HAP-1 (cell line): Measurements from ENCODE around the gene KBTBD4.

Source experiments
- DNase-seq, 2 experiments: peaks; one replicate each; pipeline ENCODE4 v3.0.0-alpha.2; 2016 to 2020; ENCODE audit warnings: low spot score in 2 of 2
- H3K27me3 ChIP-seq: fragments of 250-450 bp; sonication (Bioruptor Pico); 2 replicates; pipeline ENCODE4 v1.5.1; 2020; ENCODE audit warnings: low read depth, mild to moderate bottlenecking, moderate library complexity
- H3K36me3 ChIP-seq: fragments of 250-450 bp; sonication (Bioruptor Pico); replicated peaks from 2 replicates; pipeline ENCODE4 v1.5.1; 2020; ENCODE audit warnings: mild to moderate bottlenecking
- H3K4me1 ChIP-seq: fragments of 250-450 bp; sonication (Bioruptor Pico); 2 replicates; pipeline ENCODE4 v1.5.1; 2020; ENCODE audit warnings: mild to moderate bottlenecking
- H3K4me3 ChIP-seq: fragments of 250-450 bp; sonication (Bioruptor Pico); 2 replicates; pipeline ENCODE4 v1.5.1; 2020; ENCODE audit warnings: mild to moderate bottlenecking, moderate library complexity
- H3K9me3 ChIP-seq: fragments of 250-450 bp; sonication (Bioruptor Pico); 2 replicates; pipeline ENCODE4 v1.5.1; 2020; ENCODE audit warnings: mild to moderate bottlenecking, moderate library complexity
- in situ Hi-C: fragments of 300-500 bp; cut with MboI; formaldehyde crosslinking; loops from 3 replicates; pipeline ENCODE4 v1.14.3; 2020; ENCODE audit warnings: low sequenced_read_pairs, inconsistent platforms, mixed read lengths

The KBTBD4 gene

DNA sequence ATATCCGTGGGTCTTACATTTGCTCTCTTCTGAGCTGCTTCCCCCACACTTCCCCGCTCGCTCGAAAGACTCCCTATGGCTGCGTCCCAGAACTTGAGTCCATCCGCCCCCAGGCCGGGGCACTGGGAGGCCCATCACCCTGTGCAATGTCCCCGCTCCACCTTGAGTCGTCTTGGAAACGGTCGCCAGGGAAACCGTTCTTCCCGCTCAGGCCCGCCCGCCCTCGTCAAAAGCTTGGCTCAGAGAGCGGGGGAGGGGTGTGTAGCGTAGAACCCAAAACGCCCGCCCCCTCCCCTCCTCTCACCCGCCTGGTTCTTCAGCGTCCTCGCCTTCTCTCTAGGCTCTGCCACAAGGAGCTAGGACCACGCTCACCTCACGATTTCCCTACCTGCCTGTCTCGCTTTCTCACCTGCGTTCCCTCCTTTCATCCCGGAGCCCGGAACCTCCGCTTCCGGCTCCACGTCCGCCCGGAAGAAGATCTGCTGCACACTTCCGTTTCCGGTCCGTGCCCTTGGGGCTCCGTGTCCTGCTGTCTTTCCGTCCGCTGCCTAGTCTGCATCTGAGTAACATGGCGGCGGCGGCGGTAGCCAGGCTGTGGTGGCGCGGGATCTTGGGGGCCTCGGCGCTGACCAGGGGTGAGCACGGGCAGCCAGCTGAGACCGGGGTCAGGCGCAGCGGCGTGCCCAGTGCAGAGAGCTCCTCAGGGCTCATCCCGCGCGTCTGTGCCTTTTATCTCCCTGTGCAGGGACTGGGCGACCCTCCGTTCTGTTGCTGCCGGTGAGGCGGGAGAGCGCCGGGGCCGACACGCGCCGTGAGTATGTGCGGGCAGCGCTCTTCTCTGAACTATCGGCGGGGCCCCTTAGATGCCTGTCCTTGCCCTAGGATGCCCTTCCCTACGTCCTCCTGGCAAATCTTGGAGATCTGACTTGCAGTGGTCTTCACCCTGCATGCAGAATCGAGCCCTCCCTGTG is at the start of gene KBTBD4, which contains the start of gene NDUFS3:
Gene KBTBD4 (minus strand): TSS at position 447 of the 971 bp plus-strand sequence. CDS start 19 bp downstream, at position 428.
Gene NDUFS3 (plus strand): TSS at position 551 of the 971 bp plus-strand sequence. CDS start 18 bp downstream, at position 569.
- peaks cover 60% of the 10 kb centered on the region for H3K36me3 ChIP-seq
- in situ Hi-C loops = no loop called here
- DNase-seq = peak; percentile 84 to 94
- H3K4me1 ChIP-seq = no peaks in the 10 kb centered on the region; the same call in 1 of the 2 replicates
- no peaks in the 10 kb centered on the region for H3K9me3 ChIP-seq
- H3K4me3 ChIP-seq = peak within 1 kb of the TSS; percentile 97
- H3K27me3 ChIP-seq = no peaks in the 10 kb centered on the region

DNA sequence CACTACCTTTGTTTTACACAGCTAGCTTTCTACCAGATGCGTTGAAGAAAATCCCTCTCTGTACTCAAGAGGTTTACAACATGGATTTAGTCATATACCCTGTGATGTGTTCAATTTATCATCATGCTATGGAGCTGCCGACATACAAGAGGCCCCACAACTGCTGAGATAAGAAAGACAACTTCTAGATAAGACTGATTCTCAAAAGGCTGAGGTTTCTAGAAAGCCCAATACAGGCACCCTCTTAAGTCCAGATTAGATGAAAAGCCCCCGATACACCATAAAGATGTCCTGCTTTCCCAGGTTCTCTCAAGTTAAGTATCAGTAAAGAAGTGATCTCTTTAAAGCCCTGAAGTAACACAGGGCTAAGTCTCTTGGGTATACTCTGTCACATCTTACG is 49.3 kb upstream of the KBTBD4 start:
- H3K4me3 ChIP-seq = no peak overlapping the region
- no peaks in the 10 kb centered on the region for H3K27me3 ChIP-seq
- no peak for DNase-seq
- in situ Hi-C loops = loop anchor here (25.0 kb wide), 1 partner anchor 484 kb away; no protein-coding TSS in a partner anchor
- H3K36me3 ChIP-seq = peaks cover 67% of the 10 kb centered on the region
- H3K9me3 ChIP-seq = no peaks in the 10 kb centered on the region
- no peaks in the 10 kb centered on the region for H3K4me1 ChIP-seq

DNA sequence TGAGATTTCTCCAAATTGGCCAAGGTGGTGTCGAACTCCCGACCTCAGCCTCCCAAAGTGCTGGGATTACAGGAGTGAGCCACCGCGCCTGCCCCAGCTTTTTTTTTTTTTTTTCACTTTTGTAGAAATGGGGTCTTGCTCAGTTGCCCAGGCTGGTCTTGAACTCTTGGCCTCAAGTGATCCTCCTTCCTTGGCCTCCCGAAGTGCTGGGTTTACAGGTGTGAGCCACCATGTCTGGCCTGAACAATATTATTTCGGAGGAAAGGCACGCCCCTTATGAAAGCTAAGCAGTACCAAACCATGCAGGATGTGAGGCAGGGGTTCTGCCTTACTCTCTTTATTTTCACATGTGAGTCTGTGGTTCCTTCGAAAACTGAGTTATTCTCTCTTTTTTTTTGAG is 47.5 kb upstream of the KBTBD4 start:
- in situ Hi-C loops = loop anchor here (25.0 kb wide), 1 partner anchor 486 kb away; no protein-coding TSS in a partner anchor
- H3K4me3 ChIP-seq = no peak overlapping the region
- H3K27me3 ChIP-seq = no peaks in the 10 kb centered on the region
- peaks cover 74% of the 10 kb centered on the region for H3K36me3 ChIP-seq
- no peaks in the 10 kb centered on the region for H3K9me3 ChIP-seq
- no peak for DNase-seq
- no peaks in the 10 kb centered on the region for H3K4me1 ChIP-seq

DNA sequence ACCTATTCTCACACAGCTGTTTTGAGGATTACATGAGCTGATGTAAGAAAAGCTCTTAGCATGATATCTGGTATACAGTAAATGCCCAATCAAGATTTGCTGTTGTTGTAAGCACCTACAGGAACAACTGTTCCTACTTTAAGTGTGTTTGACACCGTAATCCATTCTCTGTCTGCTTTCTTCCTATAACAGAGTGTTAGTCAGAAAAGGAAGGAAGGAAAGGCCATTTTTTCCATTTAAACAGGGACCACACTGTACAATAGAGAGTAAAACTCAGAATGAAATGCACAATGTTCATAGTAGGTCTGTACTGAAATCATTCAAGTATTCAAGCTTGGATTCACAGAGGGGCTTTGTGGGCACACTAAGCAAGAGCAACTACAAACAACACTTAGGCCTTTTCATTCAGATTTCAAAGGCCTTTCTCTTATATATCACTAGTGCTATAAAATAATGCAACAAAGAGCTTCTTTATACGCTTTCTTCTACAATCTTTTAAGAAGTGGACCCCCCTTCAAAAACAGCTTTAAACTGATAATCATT is 42.1 kb upstream of the KBTBD4 start:
- in situ Hi-C loops = no loop called here
- Histone ChIP-seq H3K36me3 (peaks cover 73% of the 10 kb centered on the region), H3K4me3 (no peak overlapping the region), H3K9me3 (no peaks in the 10 kb centered on the region), H3K27me3 (no peaks in the 10 kb centered on the region), H3K4me1 (no peaks in the 10 kb centered on the region)
- no peak for DNase-seq

- Histone ChIP-seq H3K36me3 (peaks cover 45% of the 10 kb centered on the region), H3K27me3 (no peaks in the 10 kb centered on the region), H3K9me3 (no peaks in the 10 kb centered on the region), H3K4me1 (no peaks in the 10 kb centered on the region), H3K4me3 (no peak overlapping the region)
- in situ Hi-C loops = no loop called here
- no peak for DNase-seq
Measured at GRCh38 chr11:47617417-47617809, 38.6 kb upstream of the KBTBD4 start.

DNA sequence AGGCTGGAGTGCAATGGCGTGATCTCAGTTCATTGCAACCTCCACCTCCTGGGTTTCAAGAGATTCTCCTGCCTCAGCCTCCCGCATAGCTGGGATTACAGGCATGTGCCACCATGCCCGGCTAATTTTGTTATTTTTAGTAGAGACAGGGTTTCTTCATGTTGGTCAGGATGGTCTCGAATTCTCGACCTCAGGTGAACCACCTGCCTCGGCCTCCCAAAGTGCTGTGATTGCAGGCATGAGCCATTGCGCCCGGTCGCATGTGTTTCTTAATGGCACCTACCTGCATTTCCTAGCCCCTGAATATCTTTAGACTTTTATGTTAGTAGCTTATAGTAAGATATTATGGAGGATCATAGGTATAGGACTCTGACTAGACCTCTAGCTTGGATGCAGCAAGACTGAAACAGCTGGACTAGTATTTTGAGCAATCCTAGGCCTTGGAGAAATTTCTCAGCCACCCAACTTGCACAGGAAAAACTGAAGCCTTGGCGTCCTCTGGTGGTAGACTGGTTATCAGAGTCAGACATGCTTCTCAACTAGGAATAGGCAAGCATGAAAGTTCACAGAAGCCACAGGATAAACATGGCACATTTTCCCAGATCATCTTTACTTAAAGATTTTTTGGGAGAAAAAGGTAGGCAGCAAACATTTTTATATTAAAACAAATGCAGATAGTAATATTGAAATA is 38.1 kb upstream of the KBTBD4 start:
- no peaks in the 10 kb centered on the region for H3K4me1 ChIP-seq
- H3K27me3 ChIP-seq = no peaks in the 10 kb centered on the region
- no peak overlapping the region for H3K4me3 ChIP-seq
- in situ Hi-C loops = no loop called here
- peaks cover 39% of the 10 kb centered on the region for H3K36me3 ChIP-seq
- DNase-seq = peak; percentile 21 to 47
- H3K9me3 ChIP-seq = no peaks in the 10 kb centered on the region

DNA sequence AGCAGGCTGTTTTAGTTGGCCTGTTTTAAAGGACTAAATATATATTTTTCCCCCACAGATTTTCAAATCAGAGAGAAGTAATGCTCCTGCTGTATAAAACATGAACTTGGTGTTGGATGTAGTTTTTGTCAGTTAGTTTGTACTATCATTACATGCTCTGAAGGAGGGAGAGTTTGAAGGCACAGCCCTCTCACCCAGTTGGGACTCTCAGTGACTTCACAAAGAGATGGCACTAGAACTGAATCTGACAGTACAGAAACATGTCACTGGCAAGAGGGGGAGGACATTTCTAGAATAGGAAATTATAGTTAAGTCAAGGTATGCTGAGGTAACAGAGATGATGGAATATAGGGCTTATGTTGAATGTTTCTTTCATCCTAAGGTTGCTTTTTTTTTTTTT is 36.5 kb upstream of the KBTBD4 start:
- H3K4me3 ChIP-seq = no peak overlapping the region
- H3K27me3 ChIP-seq = no peaks in the 10 kb centered on the region
- in situ Hi-C loops = no loop called here
- DNase-seq = no peak
- H3K9me3 ChIP-seq = no peaks in the 10 kb centered on the region
- H3K36me3 ChIP-seq = peaks cover 29% of the 10 kb centered on the region
- H3K4me1 ChIP-seq = no peaks in the 10 kb centered on the region

DNA sequence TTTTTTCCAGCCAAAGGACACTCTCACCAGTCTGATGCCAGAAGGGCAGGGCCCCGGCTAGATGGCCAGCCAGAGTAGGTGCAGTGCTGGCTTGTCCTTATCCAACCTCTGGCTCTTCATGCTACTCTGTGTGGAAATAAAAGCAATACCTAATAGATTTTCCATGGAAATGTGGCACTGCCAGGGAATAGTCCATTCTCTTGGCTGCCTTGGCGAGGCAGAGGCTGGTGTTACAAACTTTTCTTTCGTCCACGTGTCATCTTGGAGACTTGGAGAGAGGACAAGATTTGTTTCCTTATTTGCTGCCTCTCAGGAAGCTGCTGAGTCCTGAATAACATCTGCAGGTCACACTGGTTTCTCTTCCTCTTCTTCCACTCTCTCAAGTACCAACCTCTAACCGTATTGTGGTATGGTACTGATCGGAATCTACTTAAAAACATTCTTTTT is 32.6 kb upstream of the KBTBD4 start:
- no peaks in the 10 kb centered on the region for H3K9me3 ChIP-seq
- H3K4me3 ChIP-seq = no peak overlapping the region
- H3K36me3 ChIP-seq = no peaks in the 10 kb centered on the region
- no peaks in the 10 kb centered on the region for H3K4me1 ChIP-seq
- peaks cover 1% of the 10 kb centered on the region; the same call in 1 of the 2 replicates for H3K27me3 ChIP-seq
- DNase-seq = no peak
- in situ Hi-C loops = no loop called here

DNA sequence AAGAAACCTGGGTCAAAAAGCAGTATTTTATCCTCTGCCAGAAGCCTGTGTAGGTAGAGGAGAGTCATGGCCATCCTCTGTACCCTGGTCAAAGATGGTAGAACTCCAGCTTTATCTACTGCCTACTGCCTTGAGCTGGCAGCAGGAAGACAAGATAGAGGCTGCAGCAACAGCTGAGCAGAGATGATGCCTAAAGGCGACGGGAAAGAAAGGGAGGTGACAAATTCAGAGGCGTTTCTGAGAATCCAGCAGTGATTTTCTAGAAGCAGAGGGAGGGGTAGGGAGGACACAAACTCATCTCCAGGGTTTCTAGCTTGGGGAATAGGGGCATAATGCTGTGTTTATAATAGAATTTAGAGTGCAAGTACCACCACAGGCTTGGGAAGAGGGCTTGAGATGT is 30.9 kb upstream of the KBTBD4 start:
- Histone ChIP-seq H3K9me3 (no peaks in the 10 kb centered on the region), H3K4me1 (no peaks in the 10 kb centered on the region), H3K4me3 (no peak overlapping the region), H3K27me3 (peaks cover 3% of the 10 kb centered on the region; the same call in 1 of the 2 replicates), H3K36me3 (no peaks in the 10 kb centered on the region)
- in situ Hi-C loops = no loop called here
- DNase-seq = no peak

- DNase-seq = no peak
- Histone ChIP-seq H3K4me3 (no peak overlapping the region), H3K4me1 (no peaks in the 10 kb centered on the region), H3K27me3 (peaks cover 3% of the 10 kb centered on the region; the same call in 1 of the 2 replicates), H3K36me3 (no peaks in the 10 kb centered on the region), H3K9me3 (no peaks in the 10 kb centered on the region)
- in situ Hi-C loops = no loop called here
Measured at GRCh38 chr11:47607380-47607779, 28.6 kb upstream of the KBTBD4 start.

GRCh38 chr11:47606731-47607130 is 28.0 kb upstream of the KBTBD4 start:
- Histone ChIP-seq H3K9me3 (no peaks in the 10 kb centered on the region), H3K4me3 (no peak overlapping the region), H3K36me3 (no peaks in the 10 kb centered on the region), H3K27me3 (peaks cover 3% of the 10 kb centered on the region; the same call in 1 of the 2 replicates), H3K4me1 (no peaks in the 10 kb centered on the region)
- no peak for DNase-seq
- in situ Hi-C loops = no loop called here

GRCh38 chr11:47605921-47606320 is 27.2 kb upstream of the KBTBD4 start:
- Histone ChIP-seq H3K9me3 (no peaks in the 10 kb centered on the region), H3K4me1 (no peaks in the 10 kb centered on the region), H3K27me3 (peaks cover 3% of the 10 kb centered on the region; the same call in 1 of the 2 replicates), H3K4me3 (no peak overlapping the region), H3K36me3 (no peaks in the 10 kb centered on the region)
- DNase-seq = no peak
- in situ Hi-C loops = no loop called here

DNA sequence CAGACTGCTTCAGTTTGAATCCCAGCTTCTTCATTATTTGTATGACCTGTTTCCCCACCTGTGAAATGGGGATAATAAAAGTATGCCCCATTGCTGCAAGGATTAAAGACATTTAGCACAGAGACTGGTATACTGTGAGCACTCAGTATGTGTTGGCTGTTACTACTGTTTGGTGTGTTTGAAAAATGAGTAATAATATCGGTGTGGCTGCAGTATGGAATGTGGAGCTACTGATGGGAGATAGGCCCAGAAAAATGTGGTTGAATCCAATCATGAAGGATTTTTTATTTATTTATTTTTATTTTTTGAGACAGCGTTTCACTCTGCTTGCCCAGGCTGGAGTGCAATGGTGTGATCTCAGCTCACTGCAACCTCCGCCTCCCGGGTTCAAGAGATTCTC is 24.5 kb upstream of the KBTBD4 start:
- H3K4me3 ChIP-seq = no peak overlapping the region
- DNase-seq = no peak
- no peaks in the 10 kb centered on the region for H3K9me3 ChIP-seq
- H3K4me1 ChIP-seq = no peaks in the 10 kb centered on the region
- H3K36me3 ChIP-seq = no peaks in the 10 kb centered on the region
- H3K27me3 ChIP-seq = peaks cover 3% of the 10 kb centered on the region; the same call in 1 of the 2 replicates
- in situ Hi-C loops = no loop called here
